AG09309 (cell line): ENCODE data around the gene CD300LG.

Experiments used
- DNase-seq: peaks from one replicate; pipeline ENCODE4 v3.0.0-alpha.2; 2010; ENCODE audit warnings: low read depth
- H3K4me3 ChIP-seq: 2 replicates; pipeline ENCODE4 v1.5.1; 2011; ENCODE audit warnings: mild to moderate bottlenecking, low read depth, low read length, moderate library complexity; ENCODE audit not compliant: control insufficient read depth
- CTCF ChIP-seq: IDR thresholded peaks from 2 replicates; pipeline ENCODE4 v1.5.1; 2011; ENCODE audit warnings: mild to moderate bottlenecking, low read depth, low read length, inconsistent platforms; ENCODE audit not compliant: insufficient read depth, control insufficient read depth; ENCODE audit errors: missing control alignments

Gene CD300LG

GRCh38 chr17:43912635-43913304 lies 65.8 kb downstream of the CD300LG start:
- no peak overlapping the region for H3K4me3 ChIP-seq
- TF ChIP-seq CTCF, result no peak
- DNase-seq, result no peak
